Upper lobe of right lung (tissue), 1 donor: Measurements from ENCODE around the gene NOX4. TPM values are rescaled to one million over a fixed set of nuclear protein-coding genes. Genes with fewer than 3 reads are reported as not detected.
"Not testable (repeated sequence)": the region's sequence is repeated elsewhere in the genome, so short reads cannot be mapped to it uniquely, and the experiment has no call there.

Source experiments
- ATAC-seq: fragments of 200-7000 bp; cut with Tn5 transposase; one replicate; pipeline ENCODE4 v1.9.1; 2020; ENCODE audit warnings: mild to moderate bottlenecking, moderate library complexity
- DNase-seq: peaks from one replicate; pipeline ENCODE4 v3.0.0-alpha.2; 2020
- H3K27ac ChIP-seq: fragments of 200-600 bp; one replicate; pipeline ENCODE4 v1.8.0; 2022
- H3K27me3 ChIP-seq: fragments of 200-600 bp; one replicate; pipeline ENCODE4 v1.8.0; 2022; ENCODE audit warnings: mild to moderate bottlenecking
- H3K36me3 ChIP-seq: fragments of 200-600 bp; one replicate; pipeline ENCODE4 v1.8.0; 2022
- H3K4me1 ChIP-seq: fragments of 200-600 bp; one replicate; pipeline ENCODE4 v1.8.0; 2022
- H3K4me3 ChIP-seq: fragments of 200-600 bp; one replicate; pipeline ENCODE4 v1.8.0; 2022; ENCODE audit warnings: mild to moderate bottlenecking
- H3K9me3 ChIP-seq: fragments of 200-600 bp; one replicate; pipeline ENCODE4 v1.8.0; 2022
- CTCF ChIP-seq: fragments of 200-600 bp; IDR thresholded peaks from one replicate; pipeline ENCODE4 v1.8.0; 2022; ENCODE audit warnings: antibody characterized with exemption
- intact Hi-C: fragments of 100-400 bp; cut with DNase I; formaldehyde crosslinking; loops from one replicate; pipeline ENCODE4 v1.11.0; 2022
- total RNA-seq: library from RNA; stranded (reverse); fragmentation: NEBNext Ultra II Directional; extraction: Animal tissue kit (Norgen Biotek cat#: 25700); gene quantifications from one replicate; pipeline ENCODE4 v1.2.1, GENCODE V29; 2021
- donor health status: DM: no; HTN: yes; CAD: no; lungs with severe emphysema.

Gene NOX4
- total RNA-seq, 1 donor from 2014 or later = 2.7 TPM

GRCh38 chr11:89338073-89338472 lies 153.1 kb downstream of the NOX4 start:
- H3K4me1 ChIP-seq, H3K36me3 ChIP-seq, ATAC-seq, H3K9me3 ChIP-seq, H3K27ac ChIP-seq, H3K27me3 ChIP-seq, intact Hi-C loops, H3K4me3 ChIP-seq, DNase-seq: not testable (repeated sequence)

- intact Hi-C loops, H3K27me3 ChIP-seq, H3K9me3 ChIP-seq, H3K4me1 ChIP-seq, H3K27ac ChIP-seq, ATAC-seq, H3K36me3 ChIP-seq, DNase-seq, H3K4me3 ChIP-seq: not testable (repeated sequence)
Observed at GRCh38 chr11:89337100-89337650, 154.0 kb downstream of the NOX4 start.

GRCh38 chr11:89333704-89334103 lies 157.5 kb downstream of the NOX4 start:
- not testable (repeated sequence) for H3K27ac ChIP-seq, DNase-seq, H3K9me3 ChIP-seq

DNA sequence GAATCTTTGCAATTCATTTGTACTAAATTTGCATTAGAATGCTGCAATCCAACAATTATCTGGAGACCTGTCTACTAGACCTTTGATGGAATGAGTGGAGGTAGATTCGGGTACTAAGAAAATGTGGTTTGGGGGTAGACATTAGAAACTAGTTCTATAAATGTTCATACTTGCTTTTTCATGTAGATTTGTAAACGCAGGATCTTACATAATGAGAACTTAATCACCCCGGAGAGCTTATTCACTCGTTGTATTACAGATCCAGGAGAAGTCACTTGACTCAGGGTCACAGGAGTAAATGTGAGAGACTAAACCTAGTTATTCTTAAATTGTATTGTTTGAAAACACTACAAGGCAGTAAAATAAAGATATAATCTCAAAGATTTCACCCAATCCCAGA lies 159.2 kb downstream of the NOX4 start:
- H3K27ac ChIP-seq, H3K27me3 ChIP-seq, DNase-seq, H3K9me3 ChIP-seq, H3K36me3 ChIP-seq, H3K4me1 ChIP-seq, ATAC-seq, H3K4me3 ChIP-seq, intact Hi-C loops: not testable (repeated sequence)

More at GRCh38 chr11:89333704-89334103, 157.5 kb downstream of the NOX4 start:
- intact Hi-C loops, H3K4me3 ChIP-seq, H3K27me3 ChIP-seq, H3K36me3 ChIP-seq, ATAC-seq, H3K4me1 ChIP-seq: not testable (repeated sequence)
- TF ChIP-seq CTCF = peak; percentile 46

GRCh38 chr11:89327885-89328284 lies 163.3 kb downstream of the NOX4 start:
- Histone ChIP-seq H3K27ac (no peak overlapping the region), H3K27me3 (no peaks in the 10 kb centered on the region), H3K4me1 (no peaks in the 10 kb centered on the region), H3K9me3 (no peaks in the 10 kb centered on the region), H3K4me3 (no peak overlapping the region), H3K36me3 (no peaks in the 10 kb centered on the region)
- no peak for TF ChIP-seq CTCF
- DNase-seq (no peak), ATAC-seq (no peak)
- intact Hi-C loops = no loop called here

DNA sequence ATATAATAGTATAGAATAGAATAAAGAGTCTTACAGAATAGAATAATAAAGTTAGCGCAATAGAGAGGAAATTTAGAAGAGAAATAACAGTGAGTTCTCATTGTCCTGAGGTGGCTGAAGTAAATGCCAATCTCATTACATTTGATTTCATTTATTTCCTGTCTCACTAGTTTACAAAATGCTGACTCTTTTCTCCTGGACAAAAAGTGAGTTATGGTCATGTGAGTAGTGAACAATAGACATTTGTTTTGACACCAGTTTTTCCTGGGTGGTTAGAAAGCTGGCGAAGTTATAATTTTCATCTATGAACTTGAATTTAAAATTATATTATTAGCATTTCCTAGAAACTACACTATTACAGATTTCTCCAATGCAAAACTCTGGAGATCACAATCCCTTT lies 169.8 kb downstream of the NOX4 start:
- ATAC-seq = no peak
- no peak for TF ChIP-seq CTCF
- intact Hi-C loops = no loop called here
- Histone ChIP-seq H3K27ac (no peak overlapping the region), H3K9me3 (no peaks in the 10 kb centered on the region), H3K27me3 (no peaks in the 10 kb centered on the region), H3K4me3 (no peak overlapping the region), H3K4me1 (no peaks in the 10 kb centered on the region), H3K36me3 (no peaks in the 10 kb centered on the region)
- DNase-seq = no peak

DNA sequence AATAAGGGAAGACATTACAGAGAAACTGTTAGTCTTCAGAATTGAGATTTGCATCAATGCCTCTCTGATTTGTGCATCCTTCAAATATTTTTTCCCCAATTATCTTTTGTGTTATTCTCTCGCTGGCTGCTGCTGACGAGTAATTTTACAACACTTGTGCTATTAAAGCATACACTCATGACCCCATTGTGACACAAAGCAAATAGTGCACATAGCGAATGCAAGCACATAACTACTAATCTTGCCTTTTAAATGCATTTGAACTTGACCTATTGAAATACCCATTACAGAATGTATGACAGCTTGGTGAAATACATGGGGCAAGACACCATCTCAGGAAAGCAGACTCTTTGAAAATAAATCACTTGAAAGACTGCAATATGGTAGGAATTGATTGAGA lies 180.6 kb downstream of the NOX4 start:
- H3K36me3 ChIP-seq, DNase-seq, ATAC-seq, H3K27me3 ChIP-seq, intact Hi-C loops, H3K4me1 ChIP-seq, H3K27ac ChIP-seq, H3K4me3 ChIP-seq, H3K9me3 ChIP-seq: not testable (repeated sequence)

DNA sequence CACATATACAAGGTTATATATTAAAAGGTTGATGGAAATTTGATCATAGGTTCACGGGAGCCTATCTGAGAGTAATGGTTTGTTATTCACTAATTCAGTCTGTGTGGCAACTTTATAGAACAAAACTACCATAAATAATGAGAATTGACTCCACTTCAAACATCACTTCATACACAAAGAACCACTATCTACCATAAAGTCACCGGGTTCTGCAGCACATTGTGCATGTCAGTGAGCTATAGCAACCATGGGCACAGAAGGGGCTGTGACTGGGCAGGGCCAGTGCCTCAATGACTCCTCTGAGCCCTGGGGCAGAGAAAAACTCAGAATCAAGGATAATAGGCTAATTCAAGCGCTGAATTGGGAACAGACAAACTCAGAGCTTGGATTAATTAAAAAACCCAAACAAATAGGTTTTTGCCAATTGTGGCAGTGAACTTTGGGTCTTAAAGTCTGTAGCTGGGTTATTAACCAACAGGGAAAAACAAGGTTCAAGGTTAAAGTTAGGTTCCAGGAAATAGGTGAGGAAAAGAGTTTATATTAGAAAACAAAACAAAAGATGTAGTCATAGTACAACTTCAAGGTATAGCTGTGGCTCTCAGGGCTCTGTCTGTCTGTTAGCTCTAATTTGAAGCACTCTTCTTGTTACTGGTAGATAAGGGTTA lies 181.7 kb downstream of the NOX4 start:
- H3K27me3 ChIP-seq, H3K4me3 ChIP-seq, H3K9me3 ChIP-seq, ATAC-seq, intact Hi-C loops, H3K4me1 ChIP-seq, DNase-seq, H3K27ac ChIP-seq, H3K36me3 ChIP-seq: not testable (repeated sequence)

DNA sequence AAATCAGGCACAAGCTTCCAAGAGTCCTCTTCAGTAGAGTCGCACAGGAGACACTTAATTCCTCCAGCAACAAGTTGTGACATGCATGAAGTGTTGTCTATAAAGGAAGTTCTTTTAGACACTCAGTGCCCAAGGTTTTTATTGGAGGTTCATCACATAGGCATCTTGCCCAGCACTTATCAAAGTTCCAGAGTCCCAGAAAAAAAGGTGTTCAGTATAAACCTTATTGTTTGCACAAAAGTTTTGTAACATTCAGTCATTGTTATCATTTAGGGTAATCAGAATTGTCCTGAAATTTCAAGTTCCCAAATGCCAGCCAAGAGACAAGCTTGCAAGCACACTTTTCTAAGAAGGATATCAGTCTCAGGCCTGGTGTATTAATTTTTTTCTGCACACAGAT lies 182.9 kb downstream of the NOX4 start:
- H3K36me3 ChIP-seq, H3K9me3 ChIP-seq, H3K27me3 ChIP-seq, DNase-seq, H3K4me1 ChIP-seq, ATAC-seq, intact Hi-C loops, H3K4me3 ChIP-seq, H3K27ac ChIP-seq: not testable (repeated sequence)

DNA sequence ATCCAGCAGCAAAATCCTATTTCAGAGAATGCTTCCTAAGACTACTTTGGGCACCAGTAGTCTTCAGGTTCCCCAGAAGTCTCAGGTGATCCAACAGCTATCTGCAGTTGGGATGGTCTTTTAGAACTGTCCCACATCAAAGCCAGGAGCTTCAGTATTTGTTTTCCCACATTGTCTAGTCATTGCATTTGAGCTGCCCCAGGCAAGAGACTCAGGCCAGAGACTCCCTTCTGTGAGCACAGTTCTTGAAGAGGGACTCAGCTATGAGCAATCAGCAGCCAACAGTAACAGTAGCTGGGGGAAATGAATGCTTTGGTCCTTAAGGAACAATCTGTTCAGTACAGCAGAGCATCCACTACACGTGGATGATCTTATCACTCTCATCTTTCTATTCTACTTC lies 188.1 kb downstream of the NOX4 start:
- H3K4me1 ChIP-seq, ATAC-seq, H3K27ac ChIP-seq, H3K27me3 ChIP-seq, intact Hi-C loops, H3K36me3 ChIP-seq, H3K4me3 ChIP-seq, H3K9me3 ChIP-seq, DNase-seq: not testable (repeated sequence)

DNA sequence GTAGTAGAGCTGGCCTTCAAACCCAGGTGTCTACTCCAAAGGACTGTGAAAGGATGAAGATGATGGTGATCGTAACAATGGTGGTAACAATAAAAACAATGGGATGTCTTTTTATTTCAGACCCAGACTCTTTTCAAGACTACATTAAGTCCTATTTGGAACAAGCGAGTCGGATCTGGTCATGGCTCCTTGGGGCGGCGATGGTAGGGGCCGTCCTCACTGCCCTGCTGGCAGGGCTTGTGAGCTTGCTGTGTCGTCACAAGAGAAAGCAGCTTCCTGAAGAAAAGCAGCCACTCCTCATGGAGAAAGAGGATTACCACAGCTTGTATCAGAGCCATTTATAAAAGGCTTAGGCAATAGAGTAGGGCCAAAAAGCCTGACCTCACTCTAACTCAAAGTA lies 196.2 kb downstream of the NOX4 start:
- H3K9me3 ChIP-seq, H3K36me3 ChIP-seq, H3K27me3 ChIP-seq, H3K27ac ChIP-seq, ATAC-seq, intact Hi-C loops, H3K4me1 ChIP-seq, H3K4me3 ChIP-seq, DNase-seq: not testable (repeated sequence)
